Fibroblast of skin of abdomen (primary cell): ENCODE data around the gene CHCHD3. TPM values are rescaled to one million over a fixed set of nuclear protein-coding genes. Genes with fewer than 3 reads are reported as not detected.

Source experiments
- DNase-seq: peaks from one replicate; pipeline ENCODE4 v3.0.0-alpha.2; 2013
- polyA plus RNA-seq, 2 experiments: library from polyadenylated mRNA; unstranded; fragments of 120-200 nt; gene quantifications; one replicate each; pipeline ENCODE4 v1.2.1, GENCODE V29; 2013; ENCODE audit not compliant: insufficient read length in 2 of 2

The CHCHD3 gene
- 57.6 TPM for polyA plus RNA-seq (2013, experiment 1 of 2; ENCODE audit: insufficient read length)
- polyA plus RNA-seq (2013, experiment 2 of 2; ENCODE audit: insufficient read length), result 55.4 TPM

DNA sequence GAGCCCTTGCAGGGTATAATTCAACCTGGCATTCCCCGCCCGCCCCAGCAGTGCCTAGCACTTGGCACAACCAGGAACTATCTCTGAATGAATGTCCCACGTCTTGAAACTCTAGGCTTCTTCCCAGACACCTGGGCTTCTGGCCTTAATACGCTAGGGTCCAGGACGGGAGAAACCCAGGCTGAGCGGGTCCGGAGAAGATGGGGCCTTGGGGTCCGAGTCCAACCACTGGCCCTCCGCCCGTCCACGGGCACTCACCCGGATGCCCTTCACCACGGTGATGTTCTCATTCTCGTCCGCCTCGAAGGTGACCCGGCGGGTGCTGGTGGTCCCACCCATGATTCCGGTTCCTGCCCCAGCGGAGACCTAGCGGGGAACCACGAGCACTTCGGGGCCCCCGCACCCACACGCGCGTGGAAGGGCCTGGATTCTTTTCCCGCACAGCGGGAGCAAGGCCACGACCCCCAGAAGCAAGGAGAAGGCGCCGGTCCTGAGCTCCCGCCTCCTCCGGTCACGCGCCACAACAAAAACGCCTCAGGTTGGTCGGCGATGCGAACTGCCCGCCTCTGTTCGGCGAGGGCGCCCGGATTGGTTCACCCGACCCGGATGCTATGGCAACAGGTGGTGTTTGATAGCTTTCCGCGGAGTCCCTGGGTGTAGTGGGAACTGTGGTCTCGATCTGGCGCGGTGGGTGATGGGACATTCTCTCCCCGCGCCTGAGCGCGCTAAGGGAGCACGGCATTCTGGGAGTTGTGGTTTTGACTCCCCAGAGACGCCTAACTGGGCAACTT lies at the start of gene CHCHD3:
TSS of gene CHCHD3 (minus strand) at position 492 of the 791 bp plus-strand sequence. CDS start at position 339, 153 bp downstream.
- DNase-seq, result peak; percentile 99

DNA sequence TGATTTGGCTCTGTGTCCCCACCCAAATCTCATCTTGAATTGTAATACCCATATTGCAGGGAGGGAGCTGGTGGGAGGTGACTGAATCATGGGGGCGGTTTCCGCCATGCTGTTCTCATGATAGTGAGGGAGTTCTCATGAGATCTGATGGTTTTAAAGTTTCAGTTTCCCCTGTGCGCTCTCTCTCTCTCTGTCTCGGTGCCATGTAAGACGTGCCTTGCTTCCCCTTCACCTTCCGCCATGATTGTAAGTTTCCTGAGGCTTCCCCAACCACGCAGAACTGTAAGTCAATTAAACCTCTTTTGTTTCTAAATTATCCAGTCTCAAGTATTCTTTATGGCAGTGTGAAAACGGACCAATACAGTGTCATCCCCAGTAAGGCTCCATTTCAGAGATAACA lies 48.3 kb upstream of the CHCHD3 start:
- DNase-seq, result no peak

DNA sequence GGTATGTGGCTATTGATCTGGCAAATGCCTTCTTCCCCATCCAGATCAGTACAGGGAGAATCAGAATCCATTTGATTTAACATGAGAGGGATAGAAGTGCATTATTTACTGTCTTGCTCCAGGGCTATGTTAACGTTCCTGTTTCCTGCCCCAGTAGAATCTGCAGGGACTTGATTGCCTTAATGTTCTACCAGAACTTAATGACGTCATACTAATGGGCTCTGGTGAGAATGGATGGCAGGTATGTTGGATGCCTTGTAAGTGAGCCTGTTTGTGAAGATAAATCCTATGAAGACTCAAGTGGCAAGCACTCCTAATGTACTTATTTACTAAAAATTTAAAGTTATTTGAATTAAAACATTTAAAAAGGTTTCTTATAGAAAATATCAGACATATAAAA lies 44.5 kb upstream of the CHCHD3 start:
- DNase-seq, result no peak

DNA sequence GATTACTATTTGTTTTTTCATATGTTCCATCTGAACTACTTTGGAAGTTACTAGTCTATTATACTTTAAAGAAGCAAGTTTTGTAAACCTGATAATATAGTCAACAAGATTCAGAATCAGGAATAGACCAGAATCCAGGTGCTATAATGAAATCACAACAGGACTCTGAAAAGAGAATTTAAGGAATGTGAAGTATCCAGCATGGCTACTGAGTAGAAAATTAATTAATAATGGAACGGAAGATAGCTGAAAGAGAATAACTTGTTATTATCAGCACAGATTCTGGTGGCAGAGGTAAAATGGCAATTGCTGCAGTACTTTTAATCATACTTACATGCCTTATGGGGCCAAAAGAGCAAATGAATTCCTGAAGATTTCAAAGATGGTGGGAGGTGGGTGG lies 43.1 kb upstream of the CHCHD3 start:
- no peak for DNase-seq

DNA sequence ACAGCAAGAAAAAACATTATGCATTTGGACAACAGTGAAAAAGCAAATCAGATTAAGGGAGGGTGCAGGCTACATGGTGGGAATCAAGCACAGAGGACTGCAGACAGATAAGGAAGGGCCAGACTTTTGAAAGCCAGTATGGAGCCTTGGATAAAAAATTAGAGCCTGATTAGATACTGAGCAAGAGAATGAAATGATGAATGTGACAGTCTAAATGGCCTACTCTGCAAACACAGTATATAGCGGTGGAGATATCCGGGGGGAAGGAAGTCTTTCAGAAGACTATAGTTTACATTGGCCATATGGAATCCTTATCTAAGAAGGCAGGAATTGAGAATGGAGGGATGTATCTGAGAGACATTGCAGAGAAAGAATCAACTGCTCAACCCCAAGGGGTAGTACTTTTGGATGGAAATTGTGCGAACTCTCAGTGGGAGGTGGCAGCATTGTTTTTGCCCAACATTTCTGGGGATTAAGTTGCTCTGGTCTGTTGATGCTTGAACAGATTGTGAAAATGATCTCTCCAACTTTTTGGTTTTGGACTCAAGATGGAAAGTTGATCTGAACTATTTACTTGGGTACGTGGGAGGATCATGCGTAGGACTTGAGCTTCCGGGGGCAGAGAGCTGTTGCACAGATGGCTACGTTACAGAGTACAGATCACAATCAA lies 39.4 kb upstream of the CHCHD3 start:
- no peak for DNase-seq

DNA sequence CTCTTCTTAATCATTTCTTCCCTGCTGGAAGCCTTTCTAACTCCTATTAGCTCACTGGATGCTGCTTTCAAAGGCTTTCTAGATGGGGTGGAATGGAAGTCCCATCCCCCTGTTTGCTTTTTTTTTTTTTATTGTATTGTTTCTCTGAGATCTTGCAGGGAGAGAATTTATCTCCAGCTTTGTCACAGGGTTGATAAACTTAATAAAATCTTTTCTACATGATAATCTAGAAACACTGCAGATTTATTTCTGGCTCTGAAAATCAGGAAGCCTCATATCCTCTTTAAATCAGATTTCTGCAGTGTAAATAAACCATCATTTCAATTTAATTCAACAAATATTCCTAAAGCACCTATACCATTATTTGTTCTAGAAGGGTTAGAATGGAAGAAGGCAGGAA lies 37.2 kb upstream of the CHCHD3 start:
- DNase-seq, result no peak

DNA sequence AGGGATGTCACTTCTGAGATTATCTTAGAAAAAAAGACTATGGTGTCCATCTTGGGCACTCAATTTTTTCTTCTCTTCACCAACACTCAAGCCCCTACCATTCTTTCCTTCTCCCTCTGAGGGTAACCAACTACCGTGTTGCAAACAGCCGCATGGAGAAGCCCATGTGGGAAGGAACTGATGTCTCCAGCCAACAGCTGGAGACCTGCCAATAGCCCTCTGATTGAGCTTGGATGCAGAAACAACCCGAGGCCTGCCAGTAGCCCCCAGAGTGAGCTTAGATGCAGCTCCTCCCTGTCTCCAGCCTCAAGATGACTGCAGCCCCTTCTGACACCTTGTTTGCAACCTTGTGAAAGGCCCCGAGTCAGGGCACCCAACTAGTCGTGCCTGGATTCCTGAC lies 36.4 kb upstream of the CHCHD3 start:
- no peak for DNase-seq

DNA sequence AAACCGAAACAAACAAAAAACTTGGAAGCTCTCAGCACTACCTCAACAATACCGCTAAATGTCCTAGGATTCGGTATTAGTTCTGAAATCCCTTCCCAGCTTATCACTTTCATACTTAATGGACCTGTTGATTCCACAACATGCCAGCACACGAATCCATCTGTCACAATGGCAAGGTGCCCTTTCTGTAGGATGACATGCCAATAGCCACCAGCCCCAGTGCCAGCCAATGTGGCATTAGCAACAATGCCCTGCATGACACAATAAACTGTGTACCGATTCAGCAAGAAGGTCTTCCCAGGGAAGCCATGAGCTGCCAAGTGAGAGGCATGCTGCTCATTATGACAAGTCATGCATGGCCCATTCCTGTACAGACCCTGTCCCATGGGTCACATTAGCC lies 35.6 kb upstream of the CHCHD3 start:
- DNase-seq, result no peak

DNA sequence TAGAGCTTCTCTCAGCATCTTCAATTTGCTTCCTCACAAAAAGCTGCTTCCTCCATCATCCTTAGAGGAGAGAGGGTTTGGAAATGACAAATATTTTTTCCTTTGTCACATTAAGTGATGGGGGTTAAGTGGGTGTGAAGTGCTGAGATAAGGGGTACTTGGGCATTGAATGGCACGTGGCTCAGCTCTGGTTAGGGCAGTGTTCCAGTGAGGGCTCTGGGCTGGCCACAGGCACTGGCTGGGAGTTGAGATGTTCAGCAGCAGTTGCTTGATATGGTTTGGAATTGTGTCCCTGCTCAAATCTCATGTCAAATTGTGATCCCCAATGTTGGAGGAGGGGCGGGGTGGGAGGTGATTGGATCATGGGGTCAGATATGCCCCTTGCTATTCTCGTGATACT lies 33.7 kb upstream of the CHCHD3 start:
- no peak for DNase-seq

DNA sequence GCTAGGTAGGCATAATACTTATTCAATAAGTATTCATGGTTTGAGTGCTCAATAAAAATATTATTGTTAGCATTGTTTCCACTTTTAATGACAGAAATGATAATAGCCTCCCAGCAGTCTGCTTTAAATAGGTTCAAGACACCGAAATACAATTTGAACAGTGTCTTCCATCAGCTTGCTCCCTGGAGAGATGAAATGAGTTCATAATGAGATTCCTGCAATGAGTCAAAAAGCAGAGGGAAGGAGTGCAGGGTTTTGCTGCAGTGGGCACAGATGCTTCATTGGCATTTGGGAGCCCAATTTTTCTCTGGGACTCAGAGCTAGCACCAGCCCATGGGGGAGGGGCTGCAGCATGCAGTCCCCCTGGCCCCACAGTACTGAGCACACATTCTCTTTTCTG lies 32.6 kb upstream of the CHCHD3 start:
- no peak for DNase-seq

DNA sequence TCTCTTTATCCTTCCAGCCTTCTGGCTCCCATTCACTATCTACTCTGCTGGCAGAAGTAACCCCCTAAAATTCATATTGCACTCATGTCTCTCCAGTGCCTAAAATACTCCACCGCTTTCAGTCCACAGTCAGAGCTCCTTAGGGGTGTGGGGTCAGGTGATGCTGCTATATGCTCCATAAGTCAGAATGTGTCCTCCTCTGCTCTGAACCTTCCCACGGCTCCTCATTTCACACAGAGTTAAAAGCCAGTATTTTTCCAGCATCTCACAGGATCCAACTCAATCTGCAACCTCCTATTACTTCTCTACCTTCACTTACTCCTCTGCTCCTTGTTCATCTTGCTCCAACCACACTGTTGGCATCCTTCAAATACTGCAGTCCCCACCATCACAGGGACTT lies 31.1 kb upstream of the CHCHD3 start:
- no peak for DNase-seq

DNA sequence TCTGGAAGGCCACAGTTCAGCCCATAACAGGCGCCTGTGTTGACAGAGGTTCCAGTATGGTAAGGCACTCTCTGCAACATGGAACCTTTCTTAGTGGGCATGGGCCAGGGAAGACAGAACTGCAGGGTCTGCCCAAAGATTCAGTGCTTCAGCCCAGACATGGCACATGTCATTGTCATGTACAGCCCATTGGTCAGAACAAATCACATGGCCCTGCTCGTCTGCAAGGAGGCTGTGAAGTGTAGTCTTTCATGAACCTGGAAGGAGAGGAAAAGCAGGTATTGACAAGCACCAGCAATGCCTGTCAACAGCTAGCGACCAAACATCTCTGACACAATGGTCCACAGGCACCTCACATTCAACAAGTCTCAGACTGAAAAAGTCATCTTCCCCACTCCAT lies 30.4 kb upstream of the CHCHD3 start:
- no peak for DNase-seq

DNA sequence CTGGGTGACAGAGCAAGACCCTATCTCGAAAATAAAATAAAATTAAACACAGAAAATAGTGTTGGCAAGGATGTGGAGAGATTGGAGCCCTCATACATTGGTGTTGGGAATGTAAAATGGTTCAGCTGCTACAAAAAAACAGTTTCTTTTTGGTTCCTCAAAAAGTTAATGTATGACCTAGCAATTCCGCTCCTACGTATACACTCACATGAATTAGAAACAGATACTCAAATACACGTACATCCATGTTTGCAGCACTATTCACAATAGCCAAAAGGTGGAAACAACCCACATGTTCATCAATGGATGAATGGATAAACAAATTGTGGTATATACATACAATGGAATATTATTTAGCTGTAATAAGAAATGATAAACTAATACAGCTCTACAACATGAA lies 28.4 kb upstream of the CHCHD3 start:
- no peak for DNase-seq

DNA sequence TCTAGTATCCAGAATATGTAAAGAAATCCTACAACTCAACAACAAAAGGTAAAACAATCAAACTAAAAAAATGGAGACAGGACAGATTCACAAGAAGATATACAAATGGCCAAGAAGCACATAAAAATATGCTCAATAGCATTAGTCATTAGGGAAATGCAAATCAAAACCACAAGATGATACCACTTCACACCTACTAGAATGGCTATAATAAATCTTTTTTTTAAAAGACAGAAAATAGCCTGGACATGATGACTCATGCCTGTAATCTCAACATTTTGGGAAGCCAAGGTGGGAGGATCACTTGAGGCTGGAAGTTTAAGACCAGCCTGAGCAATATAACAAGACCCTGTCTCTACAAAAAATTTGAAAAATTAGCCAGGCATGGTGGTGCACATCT lies 27.9 kb upstream of the CHCHD3 start:
- peak; percentile 8 for DNase-seq

DNA sequence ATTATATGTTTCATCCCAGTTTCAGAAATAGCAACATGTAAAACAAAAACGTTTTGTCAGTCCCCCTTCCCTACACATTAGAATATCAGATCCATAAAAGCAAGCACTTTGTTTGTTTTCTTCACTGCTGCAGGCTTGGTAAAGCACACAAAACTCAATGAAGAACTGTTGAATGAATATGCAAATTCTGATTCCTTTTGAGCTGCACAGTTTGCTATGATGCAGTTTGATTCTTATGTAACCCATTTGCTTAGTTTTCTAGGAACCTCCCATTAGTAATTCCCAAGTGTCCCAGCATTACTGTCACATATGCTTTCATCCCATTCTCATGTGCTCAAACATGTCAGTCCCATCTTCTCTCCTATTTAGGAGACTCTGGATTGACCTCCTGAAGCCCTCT lies 26.1 kb upstream of the CHCHD3 start:
- no peak for DNase-seq

DNA sequence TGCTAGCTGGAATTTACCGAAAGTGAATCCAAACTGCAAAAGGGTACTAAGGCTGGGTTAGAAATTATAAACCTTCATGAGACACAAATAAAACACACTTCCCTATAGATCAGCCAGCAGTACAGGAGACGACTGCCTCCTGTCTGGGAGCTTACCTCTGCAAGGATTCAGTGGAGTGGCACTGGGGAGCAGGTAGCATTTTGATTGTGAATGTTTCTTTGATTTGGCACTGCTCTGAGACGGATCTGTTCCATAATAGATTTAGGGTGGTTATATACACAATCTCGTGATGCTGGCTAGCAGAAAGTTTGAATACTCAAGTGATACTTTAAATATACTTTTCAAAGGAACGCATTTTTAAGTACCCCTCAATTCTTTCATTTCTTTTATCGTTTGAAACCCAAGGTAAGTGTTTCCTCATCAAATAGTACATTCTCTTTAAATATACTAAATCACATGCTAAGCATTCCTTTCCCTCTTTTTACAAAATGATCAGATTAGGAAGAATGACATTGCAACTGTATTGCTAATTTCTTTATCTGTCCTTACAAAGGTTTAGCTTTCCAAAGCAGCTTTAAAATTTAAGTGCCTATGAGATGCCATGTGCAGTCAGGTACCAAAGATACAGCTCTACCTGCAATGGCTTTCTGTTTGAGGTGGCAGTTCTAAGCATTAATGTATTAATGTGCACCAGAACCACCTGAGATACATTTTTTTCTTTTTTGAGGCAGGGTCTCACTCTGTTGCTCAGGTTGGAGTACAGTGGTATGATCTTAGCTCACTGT lies 20.6 kb upstream of the CHCHD3 start:
- DNase-seq, result no peak

DNA sequence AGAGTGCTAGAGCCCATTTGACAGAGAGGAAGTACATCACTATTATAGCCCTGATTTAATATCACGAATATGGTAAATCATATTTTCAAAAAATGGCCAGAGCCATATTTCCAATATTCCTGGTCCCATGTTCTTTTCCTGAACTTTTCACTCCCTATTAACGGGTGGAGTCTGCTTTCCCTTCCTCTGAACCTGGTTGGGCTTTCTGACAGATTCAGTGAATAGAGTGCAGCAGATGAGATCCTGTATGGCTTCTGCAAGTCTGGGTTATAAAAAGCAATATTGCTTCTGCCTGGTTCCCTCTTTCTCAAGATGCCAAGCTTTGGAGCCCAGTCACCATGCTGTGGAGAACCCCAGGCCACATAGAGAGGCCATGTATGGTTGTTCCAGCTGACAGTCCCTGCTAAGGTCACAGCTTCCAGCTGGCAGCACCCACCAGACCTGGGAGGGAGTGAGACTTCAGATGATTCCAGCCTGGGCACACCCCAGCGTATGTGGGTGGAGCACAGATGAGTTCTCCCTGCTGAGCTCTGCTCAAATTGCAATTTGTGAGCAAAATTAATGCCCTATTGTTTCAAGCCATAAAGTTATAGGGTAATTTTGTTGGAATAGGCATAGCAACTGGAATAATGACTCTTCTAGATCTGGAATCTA lies 17.9 kb upstream of the CHCHD3 start:
- DNase-seq, result no peak

DNA sequence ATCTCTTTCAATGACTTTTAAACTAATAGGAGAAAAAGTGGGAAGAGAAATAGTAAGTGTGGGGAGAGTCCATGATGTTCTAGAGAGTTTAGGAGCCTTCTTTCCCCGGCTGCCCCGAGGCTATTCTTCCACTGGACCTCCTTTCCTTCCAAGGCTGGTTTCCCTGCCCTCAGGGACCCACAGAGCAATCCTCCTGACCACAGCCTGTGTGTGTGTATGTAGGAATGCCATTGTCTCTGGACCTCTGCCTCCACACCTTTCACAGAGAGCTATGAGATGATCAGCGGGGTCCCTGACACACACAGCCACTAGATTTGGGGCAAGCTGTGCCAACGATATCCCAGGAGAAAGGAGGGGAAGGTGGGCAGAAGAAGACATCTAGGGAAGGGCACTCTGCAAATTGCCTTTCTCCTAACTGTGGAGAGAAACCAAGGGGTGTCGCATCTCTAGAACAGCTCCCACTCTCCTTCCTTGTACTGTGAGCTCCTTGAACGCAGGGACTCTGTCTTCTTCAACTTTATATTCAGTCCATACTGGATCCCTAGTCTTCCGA lies 13.3 kb upstream of the CHCHD3 start:
- no peak for DNase-seq

DNA sequence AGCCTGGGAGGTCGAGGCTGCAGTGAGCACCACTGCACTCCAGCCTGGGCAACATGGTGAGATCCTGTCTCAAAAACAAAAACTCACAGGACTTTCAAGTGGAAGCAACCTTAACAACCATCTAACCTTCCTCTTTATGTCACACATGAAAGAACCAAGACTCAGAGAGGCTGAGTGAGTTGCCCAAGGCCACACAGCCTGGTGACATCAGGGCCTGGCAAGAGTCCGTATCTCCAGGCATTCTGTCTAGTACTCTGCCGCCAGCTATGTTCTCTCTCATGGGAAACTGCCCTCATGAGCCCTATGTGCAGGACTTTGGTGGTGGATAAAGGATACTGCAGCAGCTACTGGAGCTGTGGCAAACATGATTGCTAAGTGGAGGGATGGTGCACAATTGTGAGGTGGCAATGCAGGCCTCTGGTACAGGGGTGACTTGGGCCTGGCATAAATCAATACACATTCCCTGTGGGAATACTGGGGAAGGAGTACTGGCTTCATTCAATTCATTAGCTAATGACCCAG lies 10.1 kb upstream of the CHCHD3 start:
- DNase-seq, result no peak

DNA sequence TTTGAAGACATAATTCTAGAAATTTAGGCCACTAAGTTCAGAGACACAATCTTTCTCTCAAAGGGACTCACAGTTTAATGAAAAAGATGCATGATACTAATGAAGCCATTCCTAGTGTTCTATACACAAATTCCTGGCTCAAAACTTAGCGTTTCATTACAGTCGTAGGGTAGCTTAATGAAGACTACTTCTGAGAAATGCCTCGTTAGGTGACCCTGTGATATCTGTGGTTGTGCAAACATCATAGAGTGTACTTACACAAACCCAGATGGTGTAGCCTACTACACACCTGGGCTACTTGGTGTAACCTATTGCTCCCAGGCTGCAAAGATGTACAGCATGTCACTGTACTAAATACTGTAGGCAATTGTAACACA lies 488 bp upstream of the CHCHD3 start:
- DNase-seq, result no peak

DNA sequence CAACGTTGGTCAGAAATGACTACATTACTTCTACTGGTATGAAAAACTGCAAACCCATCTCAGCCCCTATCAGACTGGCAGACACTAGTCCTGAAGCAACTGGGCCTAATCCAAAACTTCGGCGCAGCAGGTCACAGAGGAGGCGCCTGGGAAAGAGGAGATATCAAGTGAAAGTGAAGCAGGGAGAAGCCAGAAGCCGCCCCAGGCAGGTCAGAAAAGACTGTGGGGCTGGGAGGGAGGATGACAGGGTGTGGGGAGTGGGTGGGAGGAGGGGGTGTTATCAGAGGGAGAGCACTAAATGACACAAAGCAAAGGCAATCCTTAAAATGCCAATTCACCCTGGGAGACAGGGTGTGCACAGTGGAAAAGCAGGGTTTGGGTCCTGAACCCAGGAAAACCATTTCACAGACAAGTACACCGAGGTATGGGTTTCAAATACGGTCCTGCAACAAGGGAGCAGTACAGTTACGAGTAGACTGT lies 731 bp downstream of the CHCHD3 start:
- DNase-seq, result no peak

DNA sequence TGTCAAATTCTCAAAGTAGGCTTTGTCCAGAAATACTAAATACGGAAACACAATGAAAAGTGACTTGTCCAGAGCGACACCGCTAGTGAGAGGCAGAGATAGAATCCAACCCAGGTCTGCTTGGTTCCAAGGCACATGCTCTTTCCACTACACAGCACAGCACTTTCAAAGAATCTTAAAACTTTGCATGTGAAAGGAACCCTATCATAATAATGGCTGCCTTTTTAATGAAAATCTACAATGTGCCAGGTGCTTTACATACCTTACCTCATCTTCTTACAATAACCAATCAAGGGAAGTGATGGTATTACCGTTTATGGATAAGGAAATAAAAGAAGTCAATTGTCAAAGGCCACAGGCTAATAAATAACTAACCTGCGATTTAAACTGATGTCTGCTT lies 2.6 kb downstream of the CHCHD3 start:
- DNase-seq, result no peak
